Prostate gland (tissue), 1 donor: ENCODE measurements around the gene USP11.

Experiments used
- POLR2A ChIP-seq: fragments of 450-650 bp; IDR thresholded peaks from one replicate; pipeline ENCODE4 v1.6.1; 2016; ENCODE audit warnings: antibody characterized with exemption, mild to moderate bottlenecking
- POLR2AphosphoS5 ChIP-seq: sonication (generic); formaldehyde crosslinking; IDR thresholded peaks from one replicate; pipeline ENCODE4 v1.6.1; 2017; ENCODE audit warnings: antibody characterized with exemption

DNA sequence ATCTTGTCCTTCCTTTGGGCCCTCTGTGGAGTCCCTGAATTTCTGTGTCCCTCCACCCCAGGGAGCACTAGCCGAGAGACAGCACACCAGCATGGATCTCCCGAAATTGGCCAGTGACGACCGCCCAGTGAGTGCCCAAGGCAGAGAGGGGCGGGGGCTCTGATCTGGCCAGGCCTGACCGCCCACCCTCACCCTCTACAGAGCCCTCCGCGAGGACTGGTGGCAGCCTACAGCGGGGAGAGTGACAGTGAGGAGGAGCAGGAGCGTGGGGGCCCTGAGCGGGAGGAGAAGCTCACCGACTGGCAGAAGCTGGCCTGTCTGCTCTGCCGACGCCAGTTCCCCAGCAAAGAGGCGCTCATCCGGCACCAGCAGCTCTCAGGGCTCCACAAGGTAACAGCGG, 47.6 kb upstream of the USP11 start:
- no peak for TF ChIP-seq POLR2A
- TF ChIP-seq POLR2AphosphoS5: no peak
